GM12873 (cell line): ENCODE data around the gene RAB33B.

Experiments
- TF ChIP-seq, protein P1 (sequence below): IDR thresholded peaks from 2 replicates; pipeline ENCODE4 v1.5.1; 2012; ENCODE audit warnings: low read depth, mild to moderate bottlenecking, moderate library complexity, low read length, control low read depth; ENCODE audit not compliant: insufficient read depth; ENCODE audit errors: missing control alignments

RAB33B gene

DNA sequence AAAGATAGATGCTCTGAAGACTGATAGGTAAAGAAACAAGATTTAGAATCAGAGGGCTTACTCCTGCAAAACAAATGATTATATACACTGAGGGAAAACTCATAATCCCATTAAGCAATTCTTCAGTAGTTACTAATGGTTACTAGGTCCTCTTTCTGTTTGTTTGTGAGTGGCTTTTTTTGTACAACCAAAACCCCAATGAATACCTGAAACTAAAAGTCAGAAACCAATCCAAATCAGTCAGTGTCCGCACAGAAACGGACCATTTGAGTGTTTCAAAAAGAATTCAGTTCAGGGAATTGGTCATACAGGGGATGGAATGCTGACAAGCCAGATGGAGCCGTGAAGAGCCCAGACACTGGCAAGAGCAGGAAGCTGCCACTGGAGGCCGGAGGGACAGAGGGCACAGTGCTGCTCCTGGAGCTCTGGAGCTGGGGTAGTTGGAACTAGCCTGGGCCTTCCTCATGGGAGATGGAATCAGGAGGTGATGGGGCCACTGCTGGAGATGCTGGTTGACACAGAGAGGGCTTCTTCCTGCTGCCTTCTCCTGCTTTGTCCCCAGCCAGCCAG, 70.2 kb downstream of the RAB33B start:
- TF ChIP-seq, protein P1, sequence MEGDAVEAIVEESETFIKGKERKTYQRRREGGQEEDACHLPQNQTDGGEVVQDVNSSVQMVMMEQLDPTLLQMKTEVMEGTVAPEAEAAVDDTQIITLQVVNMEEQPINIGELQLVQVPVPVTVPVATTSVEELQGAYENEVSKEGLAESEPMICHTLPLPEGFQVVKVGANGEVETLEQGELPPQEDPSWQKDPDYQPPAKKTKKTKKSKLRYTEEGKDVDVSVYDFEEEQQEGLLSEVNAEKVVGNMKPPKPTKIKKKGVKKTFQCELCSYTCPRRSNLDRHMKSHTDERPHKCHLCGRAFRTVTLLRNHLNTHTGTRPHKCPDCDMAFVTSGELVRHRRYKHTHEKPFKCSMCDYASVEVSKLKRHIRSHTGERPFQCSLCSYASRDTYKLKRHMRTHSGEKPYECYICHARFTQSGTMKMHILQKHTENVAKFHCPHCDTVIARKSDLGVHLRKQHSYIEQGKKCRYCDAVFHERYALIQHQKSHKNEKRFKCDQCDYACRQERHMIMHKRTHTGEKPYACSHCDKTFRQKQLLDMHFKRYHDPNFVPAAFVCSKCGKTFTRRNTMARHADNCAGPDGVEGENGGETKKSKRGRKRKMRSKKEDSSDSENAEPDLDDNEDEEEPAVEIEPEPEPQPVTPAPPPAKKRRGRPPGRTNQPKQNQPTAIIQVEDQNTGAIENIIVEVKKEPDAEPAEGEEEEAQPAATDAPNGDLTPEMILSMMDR = no peak

DNA sequence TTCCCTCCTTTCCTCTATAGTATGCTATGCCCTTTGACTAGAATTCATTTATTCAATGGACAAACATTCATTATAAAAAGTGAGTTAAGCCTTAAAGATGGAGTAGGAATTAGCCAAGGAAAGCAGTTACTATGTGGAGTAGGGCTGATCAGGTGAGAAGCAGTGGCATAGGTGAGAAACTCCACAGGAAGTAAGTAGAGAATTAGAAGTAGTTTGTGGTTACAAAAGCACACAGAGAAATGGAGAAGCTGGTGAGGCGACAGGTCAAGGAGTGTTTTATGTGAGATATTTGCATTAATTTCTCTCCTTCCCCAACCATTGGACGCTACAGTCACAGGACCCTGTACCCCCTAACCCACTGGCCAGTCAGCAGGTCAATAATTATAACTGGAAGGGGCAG, 71.5 kb downstream of the RAB33B start:
- TF ChIP-seq, protein P1 = no peak
